Glutamatergic neuron (in vitro differentiated cells): Measurements from ENCODE around the gene EYS. TPM values are rescaled to one million over a fixed set of nuclear protein-coding genes. Genes with fewer than 3 reads are reported as not detected.
A peak's percentile ranks its signal among the peaks of the same experiment; 100 is the strongest.

Source experiments
- DNase-seq: peaks from one replicate; pipeline ENCODE4 v3.0.0; 2022
- H3K27ac Mint-ChIP-seq: one replicate; pipeline ENCODE4 v1.8.0; 2020; ENCODE audit warnings: mild to moderate bottlenecking, mixed read lengths, inconsistent platforms; ENCODE audit not compliant: unreplicated experiment
- H3K27me3 Mint-ChIP-seq: one replicate; pipeline ENCODE4 v1.8.0; 2020; ENCODE audit warnings: mild to moderate bottlenecking, moderate library complexity, mixed read lengths, inconsistent platforms; ENCODE audit not compliant: unreplicated experiment
- H3K36me3 Mint-ChIP-seq: one replicate; pipeline ENCODE4 v1.8.0; 2020; ENCODE audit warnings: mild to moderate bottlenecking, mixed read lengths, inconsistent platforms; ENCODE audit not compliant: unreplicated experiment
- H3K4me1 Mint-ChIP-seq: one replicate; pipeline ENCODE4 v1.8.0; 2020; ENCODE audit warnings: mild to moderate bottlenecking, low read depth, mixed read lengths, inconsistent platforms; ENCODE audit not compliant: unreplicated experiment
- H3K4me3 Mint-ChIP-seq: one replicate; pipeline ENCODE4 v1.8.0; 2020; ENCODE audit warnings: mild to moderate bottlenecking, mixed read lengths, inconsistent platforms; ENCODE audit not compliant: unreplicated experiment
- H3K9me3 Mint-ChIP-seq: one replicate; pipeline ENCODE4 v1.8.0; 2020; ENCODE audit warnings: mild to moderate bottlenecking, moderate library complexity, mixed read lengths, inconsistent platforms; ENCODE audit not compliant: unreplicated experiment
- CTCF ChIP-seq: fragments of 200-600 bp; sonication (generic); IDR thresholded peaks from one replicate; pipeline ENCODE4 v1.5.0; 2021; ENCODE audit not compliant: partially characterized antibody, unreplicated experiment
- total RNA-seq: library from RNA; stranded (reverse); fragmentation: NEBNext Ultra II Directional; extraction: Animal tissue kit (Norgen Biotek cat#: 25700); gene quantifications from one replicate; pipeline ENCODE4 v1.2.1, GENCODE V29; 2021; ENCODE audit not compliant: unreplicated experiment

EYS gene
- total RNA-seq, 1 donor from 2014 or later: 13.2 TPM

- no peak for DNase-seq
- H3K27me3 Mint-ChIP-seq: no peaks in the 10 kb centered on the region
- no peaks in the 10 kb centered on the region for H3K4me1 Mint-ChIP-seq
- TF ChIP-seq CTCF: no peak
- no peak overlapping the region for H3K27ac Mint-ChIP-seq
- no peaks in the 10 kb centered on the region for H3K36me3 Mint-ChIP-seq
- H3K9me3 Mint-ChIP-seq: no peaks in the 10 kb centered on the region
- H3K4me3 Mint-ChIP-seq: no peak overlapping the region
These were observed 977.5 kb downstream of the EYS start for GRCh38 chr6:64729522-64729921.

- H3K27me3 Mint-ChIP-seq: peaks cover 2% of the 10 kb centered on the region
- no peaks in the 10 kb centered on the region for H3K36me3 Mint-ChIP-seq
- H3K9me3 Mint-ChIP-seq: no peaks in the 10 kb centered on the region
- DNase-seq: no peak
- no peak for TF ChIP-seq CTCF
- no peak overlapping the region for H3K27ac Mint-ChIP-seq
- H3K4me3 Mint-ChIP-seq: no peak overlapping the region
- H3K4me1 Mint-ChIP-seq: peaks cover 4% of the 10 kb centered on the region
These were observed 980.0 kb downstream of the EYS start for GRCh38 chr6:64727075-64727474.

GRCh38 chr6:64724091-64724490 lies 982.9 kb downstream of the EYS start:
- Mint-ChIP-seq H3K9me3 (no peaks in the 10 kb centered on the region), H3K27ac (peak overlapping the region; percentile 1), H3K36me3 (no peaks in the 10 kb centered on the region), H3K27me3 (peaks cover 2% of the 10 kb centered on the region), H3K4me1 (peaks cover 4% of the 10 kb centered on the region), H3K4me3 (no peak overlapping the region)
- DNase-seq: no peak
- no peak for TF ChIP-seq CTCF

GRCh38 chr6:64723327-64724058 lies 983.5 kb downstream of the EYS start:
- H3K36me3 Mint-ChIP-seq: no peaks in the 10 kb centered on the region
- H3K27ac Mint-ChIP-seq: peak overlapping the region; percentile 5
- DNase-seq: no peak
- H3K9me3 Mint-ChIP-seq: no peaks in the 10 kb centered on the region
- H3K27me3 Mint-ChIP-seq: peaks cover 2% of the 10 kb centered on the region
- peaks cover 4% of the 10 kb centered on the region for H3K4me1 Mint-ChIP-seq
- no peak for TF ChIP-seq CTCF
- H3K4me3 Mint-ChIP-seq: no peak overlapping the region

GRCh38 chr6:64721865-64722264 lies 985.2 kb downstream of the EYS start:
- Mint-ChIP-seq H3K4me3 (no peak overlapping the region), H3K4me1 (peaks cover 4% of the 10 kb centered on the region), H3K27me3 (peaks cover 2% of the 10 kb centered on the region), H3K27ac (no peak overlapping the region), H3K9me3 (no peaks in the 10 kb centered on the region), H3K36me3 (no peaks in the 10 kb centered on the region)
- no peak for DNase-seq
- no peak for TF ChIP-seq CTCF
